Urinary bladder (tissue), 4 donors: ENCODE data around the gene IP6K1. TPM values are rescaled to one million over a fixed set of nuclear protein-coding genes. Genes with fewer than 3 reads are reported as not detected.

ENCODE experiments used
- DNase-seq: peaks from one replicate; pipeline ENCODE4 v3.0.0-alpha.2; 2015; ENCODE audit errors: extremely low spot score
- H3K27ac ChIP-seq: one replicate; pipeline ENCODE4 v1.5.1; 2013; ENCODE audit warnings: low read depth, mild to moderate bottlenecking, moderate library complexity
- H3K36me3 ChIP-seq: one replicate; pipeline ENCODE4 v1.6.1; 2013; ENCODE audit warnings: mild to moderate bottlenecking, moderate library complexity; ENCODE audit not compliant: insufficient read depth
- H3K4me1 ChIP-seq: one replicate; pipeline ENCODE4 v1.6.1; 2013; ENCODE audit warnings: mild to moderate bottlenecking, moderate library complexity; ENCODE audit not compliant: insufficient read depth
- H3K4me3 ChIP-seq: one replicate; pipeline ENCODE4 v1.5.1; 2013; ENCODE audit warnings: low read depth, low read length
- WGBS: extraction: QIAGEN DNeasy Blood & Tissue Kit; methylation state at CpG from one replicate; pipeline ENCODE4 v1.1.7; 2013; 5-methylcytosine and 5-hydroxymethylcytosine counted together
- polyA plus RNA-seq: library from polyadenylated mRNA; stranded (reverse); fragments of 200-250 nt; gene quantifications from one replicate; pipeline ENCODE4 v1.2.3, GENCODE V29; 2013
- total RNA-seq: library from RNA; depleted of rRNA; stranded (reverse); fragments of >200 nt; gene quantifications from one replicate; pipeline ENCODE4 v1.2.3, GENCODE V29; 2014
- donor health status: healthy with polysubstance abuse.
- donor health status: healthy.

The IP6K1 gene
- total and polyA plus RNA-seq, 2 donors = 31.0 to 31.6 TPM

DNA sequence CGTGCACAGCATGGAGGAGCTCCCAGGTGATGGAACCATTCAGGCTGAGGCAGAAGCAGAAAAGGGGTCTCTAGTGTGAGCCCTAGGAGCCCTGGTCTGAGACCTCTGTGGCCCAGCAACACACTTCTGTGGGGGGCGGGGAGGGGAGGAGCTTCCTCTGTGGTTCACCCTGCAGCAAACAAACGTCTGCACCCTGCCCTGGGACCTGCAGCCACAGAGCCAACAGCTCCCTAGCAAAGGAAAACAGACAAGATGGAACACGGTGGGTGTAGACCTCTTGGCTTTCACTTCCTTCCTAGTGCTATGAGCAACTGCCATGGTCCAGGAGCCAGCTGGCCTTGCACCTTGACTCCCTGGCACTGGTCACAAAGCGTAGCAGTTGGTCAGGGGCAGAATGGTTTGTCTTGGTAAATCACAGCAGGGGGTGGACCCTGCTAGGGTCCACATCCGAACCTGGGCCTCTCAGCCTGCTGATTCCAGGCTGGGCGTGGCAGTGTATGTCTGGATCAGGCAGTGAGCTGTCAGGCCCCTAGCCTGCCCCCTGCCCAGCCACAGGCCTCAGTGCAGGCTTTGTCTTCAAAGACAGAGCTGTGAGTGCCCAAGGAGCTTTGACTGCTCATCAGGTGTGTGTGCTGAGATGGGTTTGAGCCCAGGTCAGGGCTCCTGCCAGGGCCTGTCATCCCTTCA is 73.6 kb downstream of the IP6K1 start:
- WGBS = 66% methylated on average over 7 of the region's 7 CpGs
- H3K27ac ChIP-seq = no peak overlapping the region
- H3K4me1 ChIP-seq = no peaks in the 10 kb centered on the region
- DNase-seq = no peak
- no peak overlapping the region for H3K4me3 ChIP-seq
- H3K36me3 ChIP-seq = no peaks in the 10 kb centered on the region

DNA sequence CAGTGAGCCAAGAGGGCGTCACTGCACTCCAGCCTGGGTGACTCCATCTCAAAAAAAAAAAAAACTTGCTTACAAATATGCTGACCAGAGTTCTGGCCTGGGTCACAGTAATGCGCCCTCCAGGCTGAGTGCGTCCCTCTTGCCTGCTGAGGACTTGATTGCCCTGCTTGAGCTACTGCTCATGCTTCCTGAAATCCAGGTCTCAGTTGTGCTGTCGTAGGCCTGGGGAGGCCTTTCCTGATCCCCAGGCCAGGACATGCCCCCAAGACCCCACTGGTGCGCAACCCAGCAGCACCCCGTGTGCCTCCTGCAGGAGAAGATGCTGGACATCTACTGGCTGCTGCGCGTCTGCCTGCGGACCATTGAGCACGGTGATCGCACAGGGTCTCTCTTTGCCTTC is 74.2 kb downstream of the IP6K1 start:
- DNase-seq = no peak
- no peak overlapping the region for H3K27ac ChIP-seq
- no peak overlapping the region for H3K4me3 ChIP-seq
- H3K4me1 ChIP-seq = no peaks in the 10 kb centered on the region
- 88% methylated on average over 11 of the region's 11 CpGs for WGBS
- H3K36me3 ChIP-seq = no peaks in the 10 kb centered on the region

DNA sequence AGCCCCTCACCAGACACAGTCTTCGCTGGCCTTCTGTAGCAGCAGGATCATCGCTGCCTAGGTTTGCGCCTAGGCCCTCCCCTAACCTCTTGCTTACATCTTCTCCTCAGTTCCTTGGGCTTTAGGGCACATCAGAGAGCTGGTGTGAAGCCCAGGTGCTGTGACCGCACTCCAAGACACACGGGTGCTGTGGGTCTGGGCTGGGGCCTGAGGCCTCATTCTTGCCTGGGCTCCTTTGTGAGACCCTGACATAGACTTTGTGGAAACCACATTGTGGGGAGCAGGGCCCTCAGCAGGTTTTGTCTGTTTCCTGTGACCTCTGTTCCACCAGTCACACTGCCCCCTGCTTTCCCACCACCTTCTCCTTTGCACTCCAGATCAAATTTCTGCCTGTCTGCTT is 74.9 kb downstream of the IP6K1 start:
- Histone ChIP-seq H3K4me1 (no peaks in the 10 kb centered on the region), H3K4me3 (no peak overlapping the region), H3K36me3 (no peaks in the 10 kb centered on the region), H3K27ac (no peak overlapping the region)
- no peak for DNase-seq
- 91% methylated on average over 5 of the region's 5 CpGs for WGBS

DNA sequence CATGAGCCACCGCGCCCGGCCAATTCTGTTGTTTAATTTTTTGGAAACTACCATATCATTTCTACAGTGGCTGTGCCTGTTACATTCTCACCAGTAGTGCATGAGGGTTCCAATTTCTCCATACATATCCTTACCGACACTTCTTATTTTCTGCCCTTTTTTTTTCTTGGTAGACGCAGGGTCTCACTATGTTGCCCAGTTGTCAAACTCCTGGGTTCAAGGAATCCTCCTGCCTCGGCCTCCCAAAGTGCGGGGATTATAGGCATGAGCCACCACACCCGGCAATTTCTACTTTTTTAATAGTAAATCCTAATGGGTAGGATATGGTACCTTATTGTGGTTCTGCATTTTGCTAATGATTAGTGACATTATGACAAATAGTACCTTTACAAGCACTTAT is 76.5 kb downstream of the IP6K1 start:
- no peaks in the 10 kb centered on the region for H3K4me1 ChIP-seq
- DNase-seq = no peak
- H3K27ac ChIP-seq = no peak overlapping the region
- H3K4me3 ChIP-seq = no peak overlapping the region
- H3K36me3 ChIP-seq = no peaks in the 10 kb centered on the region
- 90% methylated on average over 8 of the region's 8 CpGs for WGBS

DNA sequence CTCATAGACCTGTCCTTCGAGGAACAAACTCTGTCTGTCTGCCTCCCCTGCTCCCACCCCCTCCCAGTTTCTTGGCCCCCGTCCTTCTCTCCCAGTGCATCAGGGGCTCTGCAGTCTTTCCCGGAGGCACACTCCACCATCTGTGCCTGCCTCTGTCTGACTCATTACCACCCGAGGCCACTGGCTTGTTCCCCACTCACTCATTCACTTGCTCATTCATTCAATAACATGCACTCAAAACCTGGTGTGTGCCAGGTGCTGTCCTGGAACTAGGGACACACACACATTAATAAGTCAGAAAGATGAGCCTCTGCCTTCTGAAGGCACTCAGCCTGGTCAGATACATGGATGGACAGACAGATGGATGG is 79.2 kb downstream of the IP6K1 start:
- WGBS = 81% methylated on average over 4 of the region's 4 CpGs
- Histone ChIP-seq H3K27ac (no peak overlapping the region), H3K4me1 (no peaks in the 10 kb centered on the region), H3K4me3 (no peak overlapping the region), H3K36me3 (no peaks in the 10 kb centered on the region)
- DNase-seq = no peak

DNA sequence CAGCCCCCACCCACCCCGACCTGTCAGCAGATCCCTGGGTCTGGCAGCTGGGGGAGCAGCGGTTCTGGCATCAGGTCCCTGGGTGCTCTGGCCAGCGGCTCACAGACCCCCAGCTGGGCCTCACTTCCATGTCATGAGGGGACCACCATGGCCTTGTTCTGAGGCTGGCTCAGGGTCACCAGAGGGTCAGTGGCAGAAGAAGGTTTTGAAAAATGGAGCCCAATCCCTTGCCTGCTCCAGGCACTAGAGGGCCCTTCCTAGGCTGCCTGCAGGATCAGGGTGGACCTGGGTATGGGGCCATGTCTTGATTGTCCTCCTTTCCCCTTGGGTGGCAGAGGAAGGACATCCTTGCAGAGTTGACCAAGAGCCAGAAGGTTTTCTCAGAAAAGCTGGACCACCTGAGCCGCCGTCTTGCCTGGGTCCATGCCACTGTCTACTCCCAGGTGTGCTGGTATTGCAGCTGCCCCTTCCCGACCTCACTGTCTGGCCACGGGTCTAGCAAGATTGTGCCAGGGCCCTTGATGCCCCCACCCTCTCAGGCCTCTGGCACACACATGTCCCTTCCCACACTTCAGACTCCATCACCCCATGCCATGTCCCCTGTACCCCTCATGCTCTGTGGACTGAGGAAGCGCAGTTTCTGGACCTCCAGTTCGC is 79.8 kb downstream of the IP6K1 start:
- WGBS = 88% methylated on average over 9 of the region's 9 CpGs

DNA sequence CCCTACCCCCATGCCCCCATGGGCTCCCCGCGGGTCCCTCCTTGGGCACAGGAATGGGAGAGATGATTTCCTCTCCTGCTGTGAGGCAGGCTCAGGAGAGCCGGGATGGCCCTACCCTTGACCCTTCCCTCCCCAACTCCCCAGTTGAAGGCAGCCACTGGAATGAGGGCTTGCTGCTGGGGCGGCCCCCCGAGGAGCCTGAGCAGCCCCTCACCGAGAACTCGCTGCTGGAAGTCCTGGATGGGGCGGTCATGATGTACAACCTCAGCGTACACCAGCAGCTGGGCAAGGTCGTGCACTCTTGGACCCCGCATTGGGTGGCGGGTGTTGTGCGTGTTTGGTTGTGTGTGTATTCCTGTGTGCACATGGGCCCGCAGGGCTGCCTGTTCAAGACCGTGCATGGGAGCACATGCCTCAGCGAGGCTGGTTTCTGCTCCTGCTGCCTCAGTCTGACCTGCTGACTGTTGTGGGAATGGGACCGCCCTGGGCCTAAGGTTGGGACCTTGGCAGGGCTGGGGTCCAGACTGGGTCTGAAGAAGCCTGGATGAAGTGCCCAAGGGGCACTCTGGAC is 80.9 kb downstream of the IP6K1 start:
- H3K36me3 ChIP-seq = no peaks in the 10 kb centered on the region

More for the DNA sequence above, 79.8 kb downstream of the IP6K1 start:
- no peak overlapping the region for H3K4me3 ChIP-seq
- no peaks in the 10 kb centered on the region for H3K4me1 ChIP-seq
- DNase-seq = no peak
- no peak overlapping the region for H3K27ac ChIP-seq
- no peaks in the 10 kb centered on the region for H3K36me3 ChIP-seq

DNA sequence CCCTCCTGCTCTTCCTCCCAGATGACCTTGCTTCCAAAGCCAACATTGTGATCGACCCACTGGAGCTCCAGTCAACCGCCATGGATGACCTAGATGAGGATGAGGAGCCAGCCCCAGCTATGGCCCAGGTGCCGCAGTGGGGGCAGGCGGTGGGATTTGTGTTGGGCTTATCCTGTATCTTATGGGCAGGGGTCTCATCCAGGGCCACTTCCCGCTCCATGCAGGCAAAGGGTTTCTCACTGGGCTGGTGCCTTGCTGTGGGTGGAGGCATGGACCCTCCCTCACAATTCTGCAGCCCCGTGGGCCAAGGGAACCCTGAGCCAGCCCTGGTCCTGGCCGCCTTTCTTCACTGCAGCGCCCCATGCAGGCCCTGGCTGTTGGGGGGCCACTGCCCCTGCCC is 81.7 kb downstream of the IP6K1 start:
- DNase-seq = no peak
- Histone ChIP-seq H3K27ac (no peak overlapping the region), H3K36me3 (no peaks in the 10 kb centered on the region), H3K4me1 (no peaks in the 10 kb centered on the region), H3K4me3 (no peak overlapping the region)
- 94% methylated on average over 8 of the region's 8 CpGs for WGBS

More for the DNA sequence above, 80.9 kb downstream of the IP6K1 start:
- 95% methylated on average over 17 of the region's 17 CpGs for WGBS
- no peak overlapping the region for H3K27ac ChIP-seq
- H3K4me1 ChIP-seq = no peaks in the 10 kb centered on the region
- no peak overlapping the region for H3K4me3 ChIP-seq
- no peak for DNase-seq

DNA sequence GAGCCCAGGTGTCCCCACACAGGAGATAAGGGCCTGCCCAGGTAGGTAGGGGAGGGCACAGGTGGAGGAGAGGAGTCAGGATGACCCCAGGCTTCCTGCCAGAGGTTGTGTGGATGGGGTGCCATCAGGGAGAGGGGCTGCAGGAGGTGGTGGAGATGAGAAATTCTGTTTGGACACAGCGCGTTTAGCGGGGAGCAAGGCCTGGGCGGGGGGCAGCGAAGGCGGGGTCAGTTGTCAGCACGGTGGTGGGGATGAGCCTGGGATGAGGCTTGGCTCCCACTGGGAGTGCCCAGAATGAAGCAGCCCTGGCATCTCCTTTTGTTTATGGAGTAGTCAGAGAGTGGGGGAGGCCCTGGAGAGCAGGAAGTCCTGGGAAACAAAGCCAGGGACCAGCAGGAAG is 82.4 kb downstream of the IP6K1 start:
- no peaks in the 10 kb centered on the region for H3K36me3 ChIP-seq
- 91% methylated on average over 7 of the region's 7 CpGs for WGBS
- H3K4me3 ChIP-seq = no peak overlapping the region
- no peak overlapping the region for H3K27ac ChIP-seq
- no peaks in the 10 kb centered on the region for H3K4me1 ChIP-seq
- DNase-seq = no peak

DNA sequence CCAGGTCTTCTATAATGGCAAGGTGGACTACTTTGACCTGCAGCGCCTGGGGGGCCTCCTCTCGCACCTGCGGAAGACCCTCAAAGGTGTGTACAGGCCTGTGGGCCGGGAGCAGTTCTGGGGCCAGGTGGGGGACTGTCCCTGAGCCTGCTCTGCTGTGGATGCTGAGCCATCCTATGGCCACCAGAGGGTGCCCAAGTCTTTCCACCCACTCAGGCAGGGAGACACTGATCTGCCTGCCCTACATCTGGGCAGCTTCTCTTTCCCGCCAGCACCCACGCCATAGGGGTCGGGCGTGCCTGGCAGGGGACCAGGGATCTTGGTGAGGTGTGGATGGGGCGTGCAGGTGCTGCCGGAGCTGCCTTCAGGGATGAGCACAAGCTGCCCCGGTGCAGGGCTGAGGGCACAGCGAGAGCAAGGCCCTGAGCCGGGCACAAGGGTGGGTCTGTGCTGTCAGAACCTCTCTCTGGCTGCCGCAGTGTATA is 82.9 kb downstream of the IP6K1 start:
- no peaks in the 10 kb centered on the region for H3K4me1 ChIP-seq
- no peak overlapping the region for H3K27ac ChIP-seq
- 57% methylated on average over 14 of the region's 14 CpGs for WGBS
- H3K4me3 ChIP-seq = no peak overlapping the region
- DNase-seq = no peak
- H3K36me3 ChIP-seq = no peaks in the 10 kb centered on the region

DNA sequence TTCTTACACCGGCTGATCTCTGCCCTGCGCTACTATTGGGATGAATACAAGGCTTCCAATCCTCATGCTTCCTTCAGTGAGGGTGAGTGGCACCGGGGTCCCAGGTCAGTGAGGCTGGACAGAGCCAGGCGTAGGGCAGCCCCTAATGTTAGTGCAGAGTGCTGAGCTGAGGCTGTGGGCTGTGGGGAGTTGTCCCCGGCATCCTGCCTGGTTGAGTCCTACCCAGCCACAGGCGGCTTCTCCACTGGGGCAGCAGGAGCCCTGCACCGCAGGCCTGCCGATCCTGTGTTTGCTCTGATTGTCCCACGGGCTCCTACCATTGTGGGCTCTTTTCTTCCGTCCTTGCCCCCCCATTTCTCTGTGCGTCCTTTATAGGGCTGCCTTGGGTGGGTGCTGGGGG is 83.7 kb downstream of the IP6K1 start:
- no peak for DNase-seq
- no peak overlapping the region for H3K27ac ChIP-seq
- H3K36me3 ChIP-seq = no peaks in the 10 kb centered on the region
- H3K4me3 ChIP-seq = no peak overlapping the region
- 95% methylated on average over 11 of the region's 11 CpGs for WGBS
- H3K4me1 ChIP-seq = no peaks in the 10 kb centered on the region

DNA sequence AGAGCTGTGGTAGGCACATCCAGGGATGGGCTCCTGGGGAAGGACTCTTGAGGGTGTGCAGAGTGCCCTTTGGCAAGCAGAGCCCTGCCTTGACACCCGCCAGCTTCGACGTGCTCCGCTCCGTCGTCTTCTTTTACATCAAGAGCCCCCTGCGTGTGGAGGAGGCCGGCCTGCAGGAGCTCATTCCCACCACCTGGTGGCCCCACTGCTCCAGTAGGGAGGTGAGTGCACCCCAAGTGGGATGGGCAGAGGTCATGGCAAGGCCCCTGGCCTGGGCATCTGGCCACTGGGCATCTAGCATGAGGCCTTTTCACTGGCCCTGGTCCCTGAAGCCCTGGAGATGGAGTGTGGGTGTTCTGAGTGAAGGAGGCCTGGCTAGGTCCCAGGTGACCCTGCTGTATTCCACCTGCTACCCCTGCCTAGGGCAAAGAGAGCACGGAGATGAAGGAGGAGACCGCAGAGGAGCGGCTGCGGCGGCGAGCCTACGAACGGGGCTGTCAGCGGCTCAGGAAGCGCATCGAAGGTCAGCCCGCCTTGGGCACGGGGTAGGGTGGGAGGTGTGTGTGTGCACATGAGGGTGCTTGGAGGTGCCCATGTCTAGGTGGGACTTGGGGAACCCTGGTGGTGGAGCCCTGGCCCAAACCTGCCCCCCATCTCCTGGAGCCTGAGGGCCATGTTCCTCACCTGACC is 84.8 kb downstream of the IP6K1 start:
- no peak for DNase-seq
- no peaks in the 10 kb centered on the region for H3K36me3 ChIP-seq
- no peaks in the 10 kb centered on the region for H3K4me1 ChIP-seq
- no peak overlapping the region for H3K4me3 ChIP-seq
- no peak overlapping the region for H3K27ac ChIP-seq
- 85% methylated on average over 21 of the region's 21 CpGs for WGBS

DNA sequence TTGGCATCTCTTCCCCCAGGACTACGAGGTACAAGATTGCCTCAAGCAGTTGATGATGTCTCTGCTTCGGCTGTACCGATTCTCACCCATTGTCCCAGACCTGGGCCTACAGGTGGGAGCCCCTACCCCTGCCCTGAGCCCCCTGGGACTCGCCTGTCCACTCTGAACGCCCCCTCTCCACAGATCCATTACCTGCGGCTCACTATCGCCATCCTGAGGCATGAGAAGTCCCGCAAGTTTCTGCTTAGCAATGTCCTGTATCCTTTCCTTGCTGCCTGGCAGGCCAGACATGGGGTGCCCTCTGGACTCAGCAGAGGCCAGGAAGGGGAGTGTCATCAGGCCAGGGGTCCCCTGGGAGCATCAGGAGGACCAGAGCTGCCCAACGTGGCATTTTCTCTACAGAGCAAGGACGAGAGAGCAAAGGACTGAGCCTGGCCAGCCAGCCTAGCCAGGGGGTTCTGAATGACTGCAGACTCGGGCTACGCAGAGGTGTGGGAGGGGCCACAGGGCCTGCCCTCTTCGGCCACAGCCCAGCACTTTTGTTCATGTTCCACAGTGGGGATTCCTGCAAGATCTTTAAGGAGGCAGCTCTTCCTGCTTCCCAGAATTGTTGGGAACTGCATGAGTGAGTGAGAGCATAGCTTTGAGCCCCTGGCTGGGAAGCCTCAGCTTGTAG is 85.8 kb downstream of the IP6K1 start:
- Histone ChIP-seq H3K4me1 (no peaks in the 10 kb centered on the region), H3K27ac (no peak overlapping the region), H3K4me3 (no peak overlapping the region), H3K36me3 (no peaks in the 10 kb centered on the region)
- no peak for DNase-seq
- WGBS = 79% methylated on average over 13 of the region's 13 CpGs
